Common myeloid progenitor, CD34-positive (primary cell): Measurements from ENCODE around the gene DAPK1.
A peak's percentile ranks its signal among the peaks of the same experiment; 100 is the strongest.

Experiments used
- CTCF ChIA-PET: fragments of 350-600 bp; sonication (Branson Sonifier 250); formaldehyde crosslinking; loops from one replicate; lab custom pipeline; 2021; ENCODE audit warnings: antibody characterized with exemption; lab: Charles Lee
- POLR2A ChIA-PET: fragments of 350-600 bp; sonication (Branson Sonifier 250); formaldehyde crosslinking; loops from one replicate; lab custom pipeline; 2021; ENCODE audit warnings: antibody characterized with exemption; lab: Charles Lee
- DNase-seq, 3 donors: peaks; one replicate each; pipeline versions ENCODE4 v3.0.0 to v3.0.0-alpha.2; 2013
- H3K27ac ChIP-seq, 2 experiments: 1 replicate in 1 of 2; 2 replicates in 1 of 2; pipeline ENCODE4 v1.7.0; 2013; ENCODE audit warnings: inconsistent platforms in 2 of 2, low read length in 2 of 2, mild to moderate bottlenecking in 2 of 2, low read depth in 1 of 2, moderate library complexity in 1 of 2; ENCODE audit not compliant: severe bottlenecking in 2 of 2, insufficient read depth in 1 of 2, poor library complexity in 1 of 2
- H3K27me3 ChIP-seq, 5 experiments: replicated peaks in 2 of 5; 1 replicate in 3 of 5; 2 replicates in 2 of 5; pipeline versions ENCODE4 v1.6.1 to v1.7.0; 2013; ENCODE audit warnings: low read length in 4 of 5, mild to moderate bottlenecking in 2 of 5, moderate library complexity in 2 of 5, inconsistent platforms in 1 of 5; ENCODE audit not compliant: insufficient read depth in 5 of 5, control insufficient read depth in 4 of 5
- H3K36me3 ChIP-seq, 4 experiments: 1 replicate in 2 of 4; 2 replicates in 2 of 4; pipeline versions ENCODE4 v1.6.1 to v1.7.0; 2013; ENCODE audit warnings: low read length in 3 of 4, control low read depth in 1 of 4, mild to moderate bottlenecking in 1 of 4; ENCODE audit not compliant: control insufficient read depth in 4 of 4, insufficient read depth in 4 of 4
- H3K4me1 ChIP-seq, 4 experiments: 1 replicate in 3 of 4; 2 replicates in 1 of 4; pipeline versions ENCODE4 v1.6.1 to v1.7.1; 2013; ENCODE audit warnings: low read length in 3 of 4, mild to moderate bottlenecking in 3 of 4, control low read depth in 1 of 4, inconsistent platforms in 1 of 4, moderate library complexity in 1 of 4; ENCODE audit not compliant: control insufficient read depth in 4 of 4, insufficient read depth in 4 of 4; ENCODE audit errors: control extremely low read depth in 1 of 4
- H3K4me3 ChIP-seq, 7 experiments: 1 replicate in 4 of 7; 2 replicates in 3 of 7; pipeline versions ENCODE4 v1.5.1 to v1.7.0; 2013; ENCODE audit warnings: mild to moderate bottlenecking in 7 of 7, low read length in 6 of 7, moderate library complexity in 6 of 7, inconsistent platforms in 2 of 7, low read depth in 2 of 7, control low read depth in 1 of 7; ENCODE audit not compliant: insufficient read depth in 4 of 7, control insufficient read depth in 1 of 7; ENCODE audit errors: extremely low read depth in 1 of 7
- H3K9me3 ChIP-seq, 5 experiments: 1 replicate in 4 of 5; 2 replicates in 1 of 5; pipeline versions ENCODE4 v1.6.1 to v1.7.1; 2013; ENCODE audit warnings: low read length in 4 of 5, mild to moderate bottlenecking in 2 of 5, inconsistent platforms in 1 of 5, low read depth in 1 of 5, moderate library complexity in 1 of 5; ENCODE audit not compliant: control insufficient read depth in 4 of 5, insufficient read depth in 2 of 5; ENCODE audit errors: control extremely low read depth in 1 of 5
- WGBS: methylation state at CpG from one replicate; pipeline ENCODE4 v1.1.5; 2013; ENCODE audit not compliant: insufficient coverage; 5-methylcytosine and 5-hydroxymethylcytosine counted together

DAPK1 gene

DNA sequence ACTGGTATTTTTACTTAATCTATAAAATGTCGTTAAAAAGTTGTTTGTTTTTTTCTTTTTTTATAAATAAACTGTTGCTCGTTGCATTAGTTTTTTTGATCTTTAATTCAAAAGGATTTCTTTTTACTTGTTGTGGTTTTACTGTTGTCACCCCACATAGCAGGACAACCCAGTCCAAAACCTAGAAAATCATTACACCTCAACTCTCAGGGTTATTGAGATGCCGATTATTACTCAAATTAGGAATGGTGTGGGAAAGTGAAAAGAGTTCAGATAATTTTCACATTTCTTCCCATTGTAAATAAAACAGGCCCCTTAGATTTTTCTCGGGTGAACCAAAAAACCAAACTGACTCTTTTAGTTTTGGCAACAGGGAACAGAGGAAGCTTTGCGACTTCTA, 210.9 kb downstream of the DAPK1 start:
- Histone ChIP-seq H3K27me3 (no peaks in the 10 kb centered on the region), H3K4me3 (no peak overlapping the region), H3K36me3 (peaks cover 13 to 57% (median 48%) of the 10 kb centered on the region in 4 experiments), H3K27ac (no peak overlapping the region), H3K4me1 (peaks cover 0 to 12% (median 2%) of the 10 kb centered on the region in 4 experiments), H3K9me3 (no peaks in the 10 kb centered on the region)
- DNase-seq: no peak
- ChIA-PET POLR2A (no interaction called here), CTCF (no interaction called here)
- 100% methylated on average over 2 of the region's 5 CpGs for WGBS

GRCh38 chr9:87708986-87709728, 211.5 kb downstream of the DAPK1 start:
- ChIA-PET POLR2A (no interaction called here), CTCF (no interaction called here)
- Histone ChIP-seq H3K27ac (no peak overlapping the region), H3K4me3 (no peak overlapping the region), H3K27me3 (no peaks in the 10 kb centered on the region), H3K4me1 (peaks cover 0 to 12% (median 2%) of the 10 kb centered on the region in 4 experiments), H3K36me3 (peaks cover 13 to 50% (median 44%) of the 10 kb centered on the region in 4 experiments), H3K9me3 (no peaks in the 10 kb centered on the region)
- no peak for DNase-seq
- 81% methylated on average over 4 of the region's 7 CpGs for WGBS

GRCh38 chr9:87710443-87710842, 212.8 kb downstream of the DAPK1 start:
- H3K4me3 ChIP-seq: no peak overlapping the region
- no peak for DNase-seq
- WGBS: 95% methylated on average over 5 of the region's 5 CpGs
- ChIA-PET CTCF (no interaction called here), POLR2A (no interaction called here)
- peaks cover 0 to 12% (median 2%) of the 10 kb centered on the region in 4 experiments for H3K4me1 ChIP-seq
- no peak overlapping the region for H3K27ac ChIP-seq
- no peaks in the 10 kb centered on the region for H3K27me3 ChIP-seq
- no peaks in the 10 kb centered on the region for H3K9me3 ChIP-seq
- peaks cover 13 to 42% (median 34%) of the 10 kb centered on the region in 4 experiments for H3K36me3 ChIP-seq

GRCh38 chr9:87711857-87712800, 214.5 kb downstream of the DAPK1 start:
- ChIA-PET POLR2A (interaction anchor here (0.6 kb wide), 1 partner anchor 11 kb away, joined by 3 read pairs; no protein-coding TSS in a partner anchor), CTCF (interaction anchor here (0.6 kb wide), 1 partner anchor 243 kb away, joined by 3 read pairs; no protein-coding TSS in a partner anchor)
- 83% methylated on average over 5 of the region's 9 CpGs for WGBS
- Histone ChIP-seq H3K4me3 (no peak overlapping the region), H3K4me1 (peaks cover 0 to 12% (median 2%) of the 10 kb centered on the region in 4 experiments), H3K36me3 (peaks cover 7 to 25% (median 18%) of the 10 kb centered on the region in 4 experiments), H3K27ac (no peak overlapping the region), H3K9me3 (no peaks in the 10 kb centered on the region), H3K27me3 (no peaks in the 10 kb centered on the region)
- DNase-seq: no peak

DNA sequence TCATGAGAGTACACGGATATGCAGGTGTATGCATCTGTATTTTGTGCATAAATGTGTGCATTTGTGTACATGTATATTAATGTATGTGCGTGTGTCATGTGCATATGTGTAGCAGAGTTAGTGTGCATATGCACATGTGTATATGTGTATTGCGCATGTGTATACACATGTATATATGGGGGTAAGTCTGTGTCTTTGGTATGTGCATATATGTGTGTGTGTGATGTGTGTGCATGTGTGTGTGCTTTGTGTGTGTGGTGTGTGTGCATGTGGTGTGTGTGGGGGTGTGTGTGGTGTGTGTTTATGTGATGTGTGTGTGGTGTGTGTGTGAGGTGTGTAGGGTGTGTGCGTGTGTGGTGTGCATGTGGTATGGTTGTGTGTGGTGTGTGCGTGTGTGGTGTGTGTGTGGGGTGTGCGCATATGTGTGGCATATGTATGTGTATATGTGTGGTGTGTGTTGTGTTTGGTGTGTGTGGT, 215.2 kb downstream of the DAPK1 start:
- Histone ChIP-seq H3K4me3 (no peak overlapping the region), H3K27me3 (peaks cover 0 to 1% (median 0%) of the 10 kb centered on the region in 5 experiments), H3K27ac (no peak overlapping the region), H3K9me3 (no peaks in the 10 kb centered on the region), H3K4me1 (peaks cover 0 to 10% (median 1%) of the 10 kb centered on the region in 4 experiments), H3K36me3 (peaks cover 5 to 18% (median 11%) of the 10 kb centered on the region in 4 experiments)
- ChIA-PET CTCF (no interaction called here), POLR2A (no interaction called here)
- 90% methylated on average over 3 of the region's 6 CpGs for WGBS
- DNase-seq: no peak

- H3K4me1 ChIP-seq: peaks cover 0 to 9% (median 0%) of the 10 kb centered on the region in 4 experiments
- H3K36me3 ChIP-seq: peaks cover 2 to 13% (median 9%) of the 10 kb centered on the region in 4 experiments
- no peak overlapping the region for H3K4me3 ChIP-seq
- 64% methylated on average over 9 of the region's 11 CpGs for WGBS
- DNase-seq: peak; percentile 47 to 71 (median 49)
- ChIA-PET CTCF (interaction anchor here (1.7 kb wide), 1 partner anchor 13 kb away, joined by 4 read pairs; the partner anchor contains the start of gene CTSL), POLR2A (no interaction called here)
- peaks cover 0 to 2% (median 0%) of the 10 kb centered on the region in 5 experiments for H3K27me3 ChIP-seq
- no peak overlapping the region for H3K27ac ChIP-seq
- H3K9me3 ChIP-seq: no peaks in the 10 kb centered on the region
Observed at GRCh38 chr9:87713278-87713987, 215.8 kb downstream of the DAPK1 start.
